HG03095 (cell line): ENCODE results near the gene CNPY1.

Experiments used
- ATAC-seq: cut with Tn5 transposase; IDR thresholded peaks from one replicate; pipeline ENCODE4 v1.9.1; 2021; ENCODE audit warnings: moderate library complexity; ENCODE audit not compliant: unreplicated experiment

Gene CNPY1

DNA sequence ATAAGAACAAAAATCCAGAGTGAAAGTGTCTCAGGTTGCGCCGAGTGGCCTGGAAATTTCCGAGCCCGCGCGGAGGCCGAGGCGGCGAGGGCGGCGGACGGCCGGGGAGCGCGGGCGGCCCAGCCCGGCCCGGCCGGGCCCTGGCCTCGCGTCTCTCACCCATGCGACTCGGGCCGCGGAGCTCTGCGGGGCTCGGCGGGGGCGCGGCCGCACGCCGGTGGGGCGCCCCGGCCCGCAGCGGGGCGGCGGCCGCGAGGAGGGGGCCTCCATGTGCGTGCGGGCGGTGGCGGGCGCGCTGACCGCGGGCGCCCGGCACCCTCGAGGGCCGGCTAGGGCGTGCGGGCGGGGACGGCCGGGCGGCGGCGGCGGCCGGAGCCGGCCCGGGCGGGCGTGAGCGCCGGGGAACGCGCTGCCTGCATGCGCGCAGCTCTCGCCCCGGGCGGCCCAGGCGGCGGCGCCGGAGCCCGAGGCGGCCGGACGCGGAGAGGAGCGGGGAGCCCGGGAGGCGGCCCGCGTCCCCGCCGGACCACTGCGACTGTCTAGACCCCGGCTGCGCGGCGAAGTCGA, 88.7 kb downstream of the CNPY1 start:
- no peak for ATAC-seq

GRCh38 chr7:155456738-155457543, 89.4 kb downstream of the CNPY1 start:
- ATAC-seq, result no peak

DNA sequence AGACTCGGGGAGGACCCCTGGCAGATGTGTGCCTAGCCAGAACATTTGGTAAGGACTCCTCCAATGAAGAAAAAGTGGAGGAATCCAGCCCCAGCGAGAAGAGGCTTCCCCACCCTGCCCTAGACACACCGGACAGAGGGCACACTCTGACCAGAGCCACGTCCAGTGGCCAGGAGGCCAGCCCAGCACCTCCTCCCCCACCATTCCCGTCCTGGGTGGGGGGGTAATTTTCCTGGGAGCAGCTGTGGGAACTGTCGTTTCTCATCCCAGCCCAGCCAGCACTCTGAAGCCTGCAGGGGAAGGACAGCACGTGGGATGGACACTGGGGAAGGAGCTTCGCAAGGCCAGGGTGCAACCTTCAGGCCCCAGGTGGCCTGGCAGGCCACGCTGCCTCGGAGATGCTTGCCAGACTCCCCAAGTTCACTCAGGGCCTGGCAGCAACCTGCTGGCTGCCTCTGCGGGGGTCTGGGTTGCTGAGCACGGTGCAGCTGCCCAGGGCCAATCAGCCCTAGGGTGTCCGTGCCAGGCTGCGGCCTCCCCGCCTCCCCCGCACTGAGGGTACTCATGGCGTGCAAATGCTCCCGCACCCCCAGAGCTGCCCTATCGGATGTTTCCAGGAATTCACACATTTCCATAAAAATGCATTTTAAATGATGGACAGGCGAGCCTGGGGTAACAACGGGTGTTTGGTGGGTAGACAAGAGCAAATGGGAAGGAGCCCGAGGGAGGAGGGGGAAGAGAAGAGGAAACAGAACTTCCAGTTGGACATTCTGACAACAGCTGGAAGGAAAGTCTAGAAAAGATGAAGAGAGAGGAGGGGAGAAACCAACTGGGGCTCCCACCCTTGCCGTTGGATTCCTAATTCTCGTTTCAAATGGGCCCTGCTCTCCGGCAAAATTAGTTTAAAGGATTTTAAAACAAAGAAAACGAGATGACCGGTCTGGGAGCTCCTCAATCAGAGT, 90.3 kb downstream of the CNPY1 start:
- no peak for ATAC-seq

- ATAC-seq, result no peak
Observed at GRCh38 chr7:155455132-155455693, 91.1 kb downstream of the CNPY1 start.

- ATAC-seq, result no peak
Observed at GRCh38 chr7:155454183-155455112, 91.9 kb downstream of the CNPY1 start.

- ATAC-seq, result no peak
Observed at GRCh38 chr7:155453296-155454182, 92.8 kb downstream of the CNPY1 start.

DNA sequence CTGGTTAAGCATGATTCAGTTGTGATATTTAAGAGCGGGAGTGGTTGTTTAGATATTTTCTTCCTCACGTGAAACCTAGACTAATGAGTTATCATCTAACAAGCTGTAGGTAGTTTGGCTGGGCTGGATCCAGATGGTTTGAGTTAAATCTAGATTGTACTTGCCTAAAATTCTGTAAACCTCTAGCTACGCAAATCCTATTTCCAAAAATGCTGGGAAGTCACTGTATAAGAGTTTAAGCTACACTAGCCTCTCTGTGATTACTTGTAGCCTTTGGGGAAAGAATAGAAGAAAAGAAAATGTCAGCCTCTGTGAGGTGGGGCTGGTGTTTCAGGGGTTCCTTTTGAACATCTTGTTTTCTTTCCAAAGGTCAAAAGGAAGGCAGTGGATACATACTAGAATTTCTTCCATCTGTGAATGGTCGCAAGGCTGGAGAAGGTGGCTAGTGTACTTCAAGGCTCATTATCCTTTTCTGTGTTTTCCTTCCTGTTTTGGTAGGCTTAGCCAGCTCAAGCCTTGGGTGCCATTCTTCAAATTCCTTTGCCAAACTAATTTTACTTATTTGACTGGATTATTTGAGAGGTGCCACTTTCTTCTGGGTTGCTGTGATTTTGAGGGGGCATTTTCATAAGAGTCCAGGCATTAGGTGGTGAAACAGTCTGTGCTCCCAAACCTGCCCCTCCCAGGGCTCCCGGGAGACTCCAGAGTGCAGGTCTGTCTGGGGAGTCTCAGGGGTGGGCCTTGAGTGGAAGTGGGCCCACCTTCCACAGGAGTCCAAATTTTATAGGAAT, 93.7 kb downstream of the CNPY1 start:
- ATAC-seq, result no peak

DNA sequence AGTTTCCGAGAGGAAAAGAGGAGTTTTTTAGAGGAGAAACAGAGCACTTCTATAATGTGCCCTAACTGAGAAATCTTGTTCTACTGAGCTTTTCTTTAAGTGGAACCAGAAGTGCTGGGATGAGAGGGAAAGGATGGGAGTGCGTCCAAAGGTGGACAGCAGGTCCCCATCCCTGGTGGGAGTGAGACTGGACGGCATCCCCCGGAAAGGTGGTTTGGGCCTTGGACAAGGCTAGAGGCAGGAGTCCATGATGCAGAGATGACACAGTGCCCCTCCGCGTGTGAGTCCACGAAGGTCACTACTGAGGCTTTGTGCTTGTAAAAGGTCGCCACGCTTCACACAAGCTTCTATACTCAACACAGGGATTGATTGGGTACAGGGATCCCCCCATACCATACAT, 94.5 kb downstream of the CNPY1 start:
- no peak for ATAC-seq
